NCI-H82 treated with DMSO at 0.1 percent for 48 hours (cell line): ENCODE data around the gene MYH9.

Source experiments
- DNase-seq: peaks from one replicate; lab custom pipeline; 2025; ENCODE audit not compliant: unreplicated experiment; lab: John Stamatoyannopoulos, UW

The MYH9 gene

GRCh38 chr22:36233796-36234195, 154.0 kb downstream of the MYH9 start:
- no peak for DNase-seq

GRCh38 chr22:36232715-36233401, 154.9 kb downstream of the MYH9 start:
- no peak for DNase-seq
